Measurements from ENCODE around the gene SLC25A13.

GRCh38 chr7:96089511-96089910 lies 232.4 kb downstream of the SLC25A13 start:
- TF ChIP-seq CTCF (IDR thresholded peaks at IDR 0.05; ENCODE audit: insufficient read depth, low read length) (no peak), POLR2AphosphoS5 (IDR thresholded peaks at IDR 0.05; ENCODE audit: low read depth) (no peak), GABPA (IDR thresholded peaks at IDR 0.05; ENCODE audit: low read depth) (no peak)

Data from HL-60 (cell line).